IMR-90 (cell line): ENCODE measurements around the gene RBM5. TPM values are rescaled to one million over a fixed set of nuclear protein-coding genes. Genes with fewer than 3 reads are reported as not detected.

ENCODE experiments used
- ATAC-seq: fragments of 200-7000 bp; cut with Tn5 transposase; 2 replicates; pipeline ENCODE4 v1.9.1; 2020; ENCODE audit warnings: low read depth, mild to moderate bottlenecking, moderate library complexity
- BruUV-seq: library from RNA; stranded (reverse); fragments of 400-500 nt; replicated peaks from 2 replicates; lab custom pipeline; 2021; lab: Mats Ljungman, UMichigan
- CTCF ChIA-PET: fragments of 300-600 bp; formaldehyde crosslinking; extraction: SDS; loops from one replicate; lab custom pipeline; 2021; ENCODE audit warnings: antibody characterized with exemption; lab: Yijun Ruan, JAX
- POLR2A ChIA-PET: fragments of 300-600 bp; sonication (Branson Sonifier 250); formaldehyde crosslinking; loops from one replicate; lab custom pipeline; 2022; ENCODE audit warnings: antibody characterized with exemption; ENCODE audit not compliant: unreplicated experiment; lab: Charles Lee
- DNase-seq: peaks from one replicate; pipeline ENCODE4 v3.0.0; 2013
- H2AFZ ChIP-seq: replicated peaks from 2 replicates; pipeline ENCODE3; 2013; ENCODE audit warnings: low read length, mild to moderate bottlenecking; ENCODE audit not compliant: poor library complexity
- H2AK5ac ChIP-seq: 2 replicates; pipeline ENCODE4 v1.6.1; 2013; ENCODE audit warnings: low read depth, low read length, inconsistent platforms
- H2AK9ac ChIP-seq: replicated peaks from 2 replicates; pipeline ENCODE3; 2013; ENCODE audit warnings: mild to moderate bottlenecking, low read depth, low read length, moderate library complexity; ENCODE audit not compliant: poor library complexity
- H2BK120ac ChIP-seq: 2 replicates; pipeline ENCODE4 v1.6.1; 2013; ENCODE audit warnings: low read depth, low read length, inconsistent platforms
- H2BK15ac ChIP-seq: 3 replicates; pipeline ENCODE4 v1.6.1; 2013; ENCODE audit warnings: low read depth, low read length, inconsistent platforms
- H2BK20ac ChIP-seq: 2 replicates; pipeline ENCODE4 v1.6.1; 2013; ENCODE audit warnings: low read depth, mild to moderate bottlenecking, inconsistent platforms, low read length, moderate library complexity
- H2BK5ac ChIP-seq: 2 replicates; pipeline ENCODE4 v1.6.1; 2013; ENCODE audit warnings: mild to moderate bottlenecking, low read depth, low read length, inconsistent platforms; ENCODE audit not compliant: poor library complexity, severe bottlenecking
- H3K14ac ChIP-seq: replicated peaks from 2 replicates; pipeline ENCODE4 v1.6.1; 2013; ENCODE audit warnings: low read depth, low read length, inconsistent platforms
- H3K18ac ChIP-seq: 2 replicates; pipeline ENCODE4 v1.6.1; 2013; ENCODE audit warnings: low read depth, low read length, control low read depth
- H3K23ac ChIP-seq: 2 replicates; pipeline ENCODE4 v1.6.1; 2013; ENCODE audit warnings: low read depth, low read length, inconsistent platforms
- H3K27ac ChIP-seq: 2 replicates; pipeline ENCODE4 v1.5.1; 2013; ENCODE audit warnings: mild to moderate bottlenecking, control low read depth, low read length; ENCODE audit not compliant: insufficient read depth
- H3K27me3 ChIP-seq: 2 replicates; pipeline ENCODE4 v1.6.1; 2013; ENCODE audit warnings: low read length; ENCODE audit not compliant: control insufficient read depth, insufficient read depth
- H3K36me3 ChIP-seq: 2 replicates; pipeline ENCODE4 v1.6.1; 2013; ENCODE audit warnings: low read length, mixed read lengths; ENCODE audit not compliant: control insufficient read depth, insufficient read depth
- H3K4ac ChIP-seq: 2 replicates; pipeline ENCODE4 v1.6.1; 2013; ENCODE audit warnings: low read depth, low read length, inconsistent platforms
- H3K4me1 ChIP-seq: 2 replicates; pipeline ENCODE4 v1.6.1; 2013; ENCODE audit warnings: low read length, mixed read lengths; ENCODE audit not compliant: control insufficient read depth, insufficient read depth
- H3K4me2 ChIP-seq: 2 replicates; pipeline ENCODE4 v1.6.1; 2013; ENCODE audit warnings: low read depth, mild to moderate bottlenecking, control low read depth, low read length, moderate library complexity
- H3K4me3 ChIP-seq: 2 replicates; pipeline ENCODE4 v1.5.1; 2013; ENCODE audit warnings: low read depth, mild to moderate bottlenecking, control low read depth, low read length, moderate library complexity; ENCODE audit not compliant: insufficient read depth
- H3K56ac ChIP-seq: 2 replicates; pipeline ENCODE4 v1.6.1; 2013; ENCODE audit warnings: low read length, inconsistent platforms; ENCODE audit not compliant: insufficient read depth; ENCODE audit errors: extremely low read depth
- H3K79me1 ChIP-seq, 2 experiments: 2 replicates each; pipeline ENCODE4 v1.6.1; 2013; ENCODE audit warnings: low read length in 2 of 2, inconsistent platforms in 1 of 2, low read depth in 1 of 2
- H3K9ac ChIP-seq: 2 replicates; pipeline ENCODE4 v1.6.1; 2013; ENCODE audit warnings: low read depth, low read length, control low read depth
- H3K9me1 ChIP-seq: 2 replicates; pipeline ENCODE4 v1.6.1; 2013; ENCODE audit warnings: low read length, inconsistent platforms; ENCODE audit not compliant: insufficient read depth
- H3K9me3 ChIP-seq: 2 replicates; pipeline ENCODE4 v1.6.1; 2013; ENCODE audit warnings: low read length; ENCODE audit not compliant: control insufficient read depth, insufficient read depth
- H4K20me1 ChIP-seq: 2 replicates; pipeline ENCODE4 v1.6.1; 2013; ENCODE audit warnings: low read length, inconsistent platforms; ENCODE audit not compliant: insufficient read depth
- H4K5ac ChIP-seq: 2 replicates; pipeline ENCODE4 v1.6.1; 2013; ENCODE audit warnings: mild to moderate bottlenecking, low read depth, low read length, control low read depth
- H4K8ac ChIP-seq, 2 experiments: 2 replicates each; pipeline ENCODE4 v1.6.1; 2013; ENCODE audit warnings: low read depth in 2 of 2, low read length in 2 of 2, control low read depth in 1 of 2, inconsistent platforms in 1 of 2
- H4K91ac ChIP-seq: 2 replicates; pipeline ENCODE4 v1.6.1; 2013; ENCODE audit warnings: low read depth, low read length, inconsistent platforms; ENCODE audit not compliant: insufficient read depth
- CHD1 ChIP-seq: IDR thresholded peaks from 2 replicates; pipeline ENCODE4 v1.6.1; 2012; ENCODE audit warnings: low read depth, low read length, improper control_type of control experiment
- MXI1 ChIP-seq: IDR thresholded peaks from 2 replicates; pipeline ENCODE4 v1.6.1; 2012; ENCODE audit warnings: low read depth, mild to moderate bottlenecking, low read length, moderate library complexity, borderline replicate concordance
- POLR2A ChIP-seq: IDR thresholded peaks from 2 replicates; pipeline ENCODE4 v1.6.1; 2012; ENCODE audit warnings: mild to moderate bottlenecking, low read depth, low read length
- RCOR1 ChIP-seq: IDR thresholded peaks from 2 replicates; pipeline ENCODE4 v1.6.1; 2012; ENCODE audit warnings: mild to moderate bottlenecking, low read length, improper control_type of control experiment; ENCODE audit not compliant: insufficient replicate concordance
- SMC3 ChIP-seq: fragments of 150-350 bp; IDR thresholded peaks from 2 replicates; pipeline ENCODE4 v1.6.1; 2016; ENCODE audit warnings: low read depth, mild to moderate bottlenecking, antibody characterized with exemption, low read length, moderate library complexity
- WGBS, 2 experiments: methylation state at CpG; one replicate each; pipeline versions ENCODE4 v1.1.5 to v1.1.7; 2013; ENCODE audit warnings: missing lambda C conversion rate in 2 of 2; ENCODE audit not compliant: insufficient read length in 1 of 2; ENCODE audit errors: extremely low coverage in 2 of 2; 5-methylcytosine and 5-hydroxymethylcytosine counted together
- dilution Hi-C: fragments of 300-500 bp; cut with HindIII; formaldehyde crosslinking; loops from one replicate; pipeline ENCODE4 v1.14.3; 2018; ENCODE audit warnings: low sequenced_read_pairs; ENCODE audit not compliant: unreplicated experiment
- in situ Hi-C: fragments of 300-500 bp; cut with MboI; formaldehyde crosslinking; loops from 3 replicates; pipeline ENCODE4 v1.14.3; 2019; ENCODE audit warnings: low sequenced_read_pairs, inconsistent platforms, mixed read lengths
- intact Hi-C: fragments of 100-400 bp; cut with micrococcal nuclease; formaldehyde crosslinking; loops from 2 replicates; pipeline ENCODE4 v1.10.0; 2022
- polyA plus RNA-seq, 3 experiments: library from polyadenylated mRNA; depleted of rRNA; stranded (reverse); fragments of >200 nt; gene quantifications; 2 replicates each; pipeline ENCODE4 v1.2.3, GENCODE V29; 2012; ENCODE audit warnings: low replicate concordance in 1 of 3
- total RNA-seq: library from RNA; depleted of rRNA; stranded (reverse); fragments of >200 nt; gene quantifications from 2 replicates; pipeline ENCODE4 v1.2.3, GENCODE V29; 2012

The RBM5 gene
- total and polyA plus RNA-seq, 2 of the 4 experiments (the other 2 are of a cell fraction): 121 to 155 TPM

DNA sequence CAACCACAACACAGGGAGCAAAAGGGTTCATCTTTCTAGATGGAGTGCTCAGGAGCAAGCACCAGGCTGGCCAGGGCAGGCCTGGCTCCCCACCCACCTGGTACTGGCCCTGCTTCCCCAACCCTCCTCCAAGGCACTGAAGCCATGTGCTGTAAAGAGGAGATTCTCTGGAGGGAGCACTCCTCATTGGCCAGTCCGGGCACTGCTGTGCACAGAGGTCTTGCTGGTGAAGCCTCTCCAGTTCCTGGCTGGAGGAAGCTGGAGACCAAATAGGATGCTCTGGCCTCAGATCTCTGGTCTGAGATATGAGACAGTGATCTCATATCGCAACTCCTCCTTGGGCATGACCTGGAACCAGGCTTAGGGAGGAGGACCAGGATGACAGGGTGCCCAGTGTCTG is 58.7 kb downstream of the RBM5 start:
- DNase-seq: no peak
- dilution Hi-C loops: no loop called here
- POLR2A ChIA-PET: no interaction called here

More for the DNA sequence above, 58.7 kb downstream of the RBM5 start:
- Histone ChIP-seq H3K9me3 (no peaks in the 10 kb centered on the region), H3K27ac (no peak overlapping the region), H2BK120ac (no peak overlapping the region), H3K56ac (no peak overlapping the region), H3K23ac (no peak overlapping the region), H4K5ac (no peak overlapping the region), H4K8ac (no peak overlapping the region), H3K4me3 (no peak overlapping the region), H3K9me1 (peaks cover 10% of the 10 kb centered on the region), H3K36me3 (no peaks in the 10 kb centered on the region), H2BK5ac (no peak overlapping the region), H3K4me1 (peaks cover 8% of the 10 kb centered on the region), H3K79me1 (no peaks in the 10 kb centered on the region), H4K20me1 (no peaks in the 10 kb centered on the region), H2AK9ac (peak overlapping the region; percentile 62), H3K4me2 (no peak overlapping the region), H3K27me3 (no peaks in the 10 kb centered on the region), H3K18ac (no peak overlapping the region), H4K91ac (no peak overlapping the region), H3K9ac (no peak overlapping the region), H2BK15ac (no peak overlapping the region), H2AFZ (no peak overlapping the region), H2BK20ac (no peak overlapping the region), H3K4ac (no peak overlapping the region), H3K14ac (no peak overlapping the region), H2AK5ac (no peak overlapping the region; the same call in 1 of the 2 replicates)
- WGBS, 2 experiments: 80% methylated on average over 1 of the region's 2 CpGs; no CpG with 5 or more reads in 1 of the 2 experiments
- intact Hi-C loops: no loop called here
- CTCF ChIA-PET: interaction anchor here (0.6 kb wide), 1 partner anchor 39 kb away, joined by 8 read pairs; no protein-coding TSS in a partner anchor
- no TSS peak for BruUV-seq
- TF ChIP-seq CHD1: no peak
- TF ChIP-seq SMC3: no peak
- no peak for TF ChIP-seq MXI1
- no peak for TF ChIP-seq RCOR1
- TF ChIP-seq POLR2A: no peak
- ATAC-seq: no peak
- in situ Hi-C loops: no loop called here
